OCI-LY1 (cell line): Measurements from ENCODE around the gene CDH4.

ENCODE experiments used
- CTCF ChIP-seq: fragments of 200-600 bp; sonication (generic), shearing (Covaris generic); IDR thresholded peaks from 2 replicates; pipeline ENCODE4 v1.5.1; 2017; ENCODE audit warnings: mild to moderate bottlenecking, antibody characterized with exemption, low read length, moderate library complexity, mixed read lengths
- EZH2 ChIP-seq: fragments of 200-600 bp; sonication (generic), shearing (Covaris generic); IDR thresholded peaks from 2 replicates; pipeline ENCODE4 v1.8.0; 2017; ENCODE audit warnings: borderline replicate concordance, mixed run types, mild to moderate bottlenecking, antibody characterized with exemption, low read length, moderate library complexity, mixed read lengths

- TF ChIP-seq CTCF, result no peak
- TF ChIP-seq EZH2, result no peak
These were observed 262.3 kb downstream of the CDH4 start for GRCh38 chr20:61514396-61514795.
